Immature natural killer cell (primary cell): Measurements from ENCODE around the gene DPYSL3. TPM values are rescaled to one million over a fixed set of nuclear protein-coding genes. Genes with fewer than 3 reads are reported as not detected.
A peak's percentile ranks its signal among the peaks of the same experiment; 100 is the strongest.

Source experiments
- DNase-seq, 3 donors: peaks; one replicate each; pipeline ENCODE4 v3.0.0; 2022; ENCODE audit warnings: mixed read lengths in 1 of 3
- H3K27ac Mint-ChIP-seq, 6 donors: one replicate each; pipeline ENCODE4 v1.8.0; 2020; ENCODE audit warnings: mixed read lengths in 6 of 6, mild to moderate bottlenecking in 5 of 6, inconsistent platforms in 4 of 6, moderate library complexity in 3 of 6
- H3K27me3 Mint-ChIP-seq, 3 donors: one replicate each; pipeline ENCODE4 v1.8.0; 2020 to 2021; ENCODE audit warnings: low read depth in 3 of 3, mild to moderate bottlenecking in 3 of 3, mixed read lengths in 3 of 3, moderate library complexity in 3 of 3, inconsistent platforms in 1 of 3
- H3K36me3 Mint-ChIP-seq, 3 donors: one replicate each; pipeline ENCODE4 v1.8.0; 2020; ENCODE audit warnings: mixed read lengths in 3 of 3, inconsistent platforms in 2 of 3, mild to moderate bottlenecking in 2 of 3
- H3K4me1 Mint-ChIP-seq, 2 donors: one replicate each; pipeline ENCODE4 v1.8.0; 2020; ENCODE audit warnings: inconsistent platforms in 2 of 2, mild to moderate bottlenecking in 2 of 2, mixed read lengths in 2 of 2, moderate library complexity in 1 of 2
- H3K4me3 Mint-ChIP-seq, 5 donors: one replicate each; pipeline ENCODE4 v1.8.0; 2020; ENCODE audit warnings: mild to moderate bottlenecking in 5 of 5, mixed read lengths in 5 of 5, inconsistent platforms in 3 of 5, moderate library complexity in 3 of 5
- H3K9me3 Mint-ChIP-seq, 6 donors: one replicate each; pipeline ENCODE4 v1.8.0; 2020; ENCODE audit warnings: mild to moderate bottlenecking in 6 of 6, mixed read lengths in 6 of 6, inconsistent platforms in 4 of 6, moderate library complexity in 3 of 6
- polyA plus RNA-seq, 3 donors: library from polyadenylated mRNA; unstranded; fragments of 300-500 nt; fragmentation: Illumina TruSeq; gene quantifications; one replicate each; pipeline ENCODE4 v1.2.3, GENCODE V29; 2021

The DPYSL3 gene
- polyA plus RNA-seq, 3 donors from 2014 or later, result not detected

- H3K27ac Mint-ChIP-seq, result no peak overlapping the region
- no peak for DNase-seq
- H3K36me3 Mint-ChIP-seq, result no peaks in the 10 kb centered on the region
- peaks cover 0 to 6% (median 0%) of the 10 kb centered on the region in 6 donors for H3K9me3 Mint-ChIP-seq
- no peaks in the 10 kb centered on the region for H3K4me1 Mint-ChIP-seq
- peaks cover 0 to 7% (median 4%) of the 10 kb centered on the region in 3 donors for H3K27me3 Mint-ChIP-seq
- H3K4me3 Mint-ChIP-seq, result no peak overlapping the region
Measured at GRCh38 chr5:147532156-147532555, 22.3 kb upstream of the DPYSL3 start.

GRCh38 chr5:147530530-147531389 lies 20.9 kb upstream of the DPYSL3 start:
- Mint-ChIP-seq H3K36me3 (no peaks in the 10 kb centered on the region), H3K9me3 (peaks cover 0 to 8% (median 0%) of the 10 kb centered on the region in 6 donors), H3K4me3 (no peak overlapping the region), H3K27me3 (peaks cover 0 to 7% (median 4%) of the 10 kb centered on the region in 3 donors), H3K4me1 (no peaks in the 10 kb centered on the region), H3K27ac (no peak overlapping the region)
- DNase-seq, result no peak

GRCh38 chr5:147523069-147523468 lies 13.2 kb upstream of the DPYSL3 start:
- no peaks in the 10 kb centered on the region for H3K36me3 Mint-ChIP-seq
- no peaks in the 10 kb centered on the region for H3K4me1 Mint-ChIP-seq
- DNase-seq, result no peak
- peaks cover 0 to 2% (median 1%) of the 10 kb centered on the region in 3 donors for H3K27me3 Mint-ChIP-seq
- peaks cover 0 to 5% (median 0%) of the 10 kb centered on the region in 6 donors for H3K9me3 Mint-ChIP-seq
- no peak overlapping the region for H3K27ac Mint-ChIP-seq
- H3K4me3 Mint-ChIP-seq, result no peak overlapping the region

- DNase-seq, result no peak
- peaks cover 0 to 5% (median 0%) of the 10 kb centered on the region in 6 donors for H3K9me3 Mint-ChIP-seq
- H3K36me3 Mint-ChIP-seq, result no peaks in the 10 kb centered on the region
- no peaks in the 10 kb centered on the region for H3K4me1 Mint-ChIP-seq
- H3K4me3 Mint-ChIP-seq, result no peak overlapping the region
- peaks cover 0 to 2% (median 1%) of the 10 kb centered on the region in 3 donors for H3K27me3 Mint-ChIP-seq
- H3K27ac Mint-ChIP-seq, result no peak overlapping the region
Measured at GRCh38 chr5:147522435-147522834, 12.6 kb upstream of the DPYSL3 start.

- no peaks in the 10 kb centered on the region for H3K4me1 Mint-ChIP-seq
- H3K27ac Mint-ChIP-seq, result no peak overlapping the region
- no peaks in the 10 kb centered on the region for H3K36me3 Mint-ChIP-seq
- peaks cover 0 to 4% (median 2%) of the 10 kb centered on the region in 3 donors for H3K27me3 Mint-ChIP-seq
- H3K4me3 Mint-ChIP-seq, result no peak overlapping the region
- H3K9me3 Mint-ChIP-seq, result peaks cover 0 to 3% (median 0%) of the 10 kb centered on the region in 6 donors
- DNase-seq, result no peak
Measured at GRCh38 chr5:147520450-147520849, 10.6 kb upstream of the DPYSL3 start.

GRCh38 chr5:147519380-147519779 lies 9.5 kb upstream of the DPYSL3 start:
- no peaks in the 10 kb centered on the region for H3K36me3 Mint-ChIP-seq
- H3K4me3 Mint-ChIP-seq, result no peak overlapping the region
- no peak overlapping the region for H3K27ac Mint-ChIP-seq
- H3K27me3 Mint-ChIP-seq, result peaks cover 0 to 3% (median 2%) of the 10 kb centered on the region in 3 donors
- DNase-seq, result no peak
- no peaks in the 10 kb centered on the region for H3K4me1 Mint-ChIP-seq
- peaks cover 0 to 3% (median 0%) of the 10 kb centered on the region in 6 donors for H3K9me3 Mint-ChIP-seq

- Mint-ChIP-seq H3K36me3 (no peaks in the 10 kb centered on the region), H3K27me3 (peaks cover 0 to 4% (median 3%) of the 10 kb centered on the region in 3 donors), H3K27ac (no peak overlapping the region), H3K9me3 (peaks cover 0 to 3% (median 0%) of the 10 kb centered on the region in 6 donors), H3K4me1 (no peaks in the 10 kb centered on the region), H3K4me3 (no peak overlapping the region)
- DNase-seq, result no peak
Measured at GRCh38 chr5:147517383-147517782, 7.5 kb upstream of the DPYSL3 start.

- peaks cover 0 to 3% (median under 1%) of the 10 kb centered on the region in 3 donors for H3K36me3 Mint-ChIP-seq
- H3K9me3 Mint-ChIP-seq, result peaks cover 0 to under 1% (median 0%) of the 10 kb centered on the region in 6 donors
- H3K27me3 Mint-ChIP-seq, result peaks cover 5 to 14% (median 9%) of the 10 kb centered on the region in 3 donors
- H3K4me3 Mint-ChIP-seq, result no peak overlapping the region
- no peak overlapping the region for H3K27ac Mint-ChIP-seq
- no peak for DNase-seq
- peaks cover 0 to 2% of the 10 kb centered on the region in 2 donors for H3K4me1 Mint-ChIP-seq
Measured at GRCh38 chr5:147515269-147515668, 5.4 kb upstream of the DPYSL3 start.

- Mint-ChIP-seq H3K4me3 (no peak overlapping the region), H3K9me3 (peaks cover 0 to 2% (median 0%) of the 10 kb centered on the region in 6 donors), H3K36me3 (peaks cover 0 to 6% (median 3%) of the 10 kb centered on the region in 3 donors), H3K27me3 (peaks cover 10 to 22% (median 19%) of the 10 kb centered on the region in 3 donors), H3K4me1 (peaks cover 0 to 3% of the 10 kb centered on the region in 2 donors), H3K27ac (no peak overlapping the region)
- DNase-seq, result no peak
Measured at GRCh38 chr5:147512659-147513379, 3.0 kb upstream of the DPYSL3 start.

GRCh38 chr5:147510885-147511284 lies 1.0 kb upstream of the DPYSL3 start:
- no peak overlapping the region for H3K27ac Mint-ChIP-seq
- DNase-seq, result no peak
- peaks cover 0 to 3% of the 10 kb centered on the region in 2 donors for H3K4me1 Mint-ChIP-seq
- H3K9me3 Mint-ChIP-seq, result peaks cover 0 to 2% (median 0%) of the 10 kb centered on the region in 6 donors
- peaks cover 13 to 22% (median 17%) of the 10 kb centered on the region in 3 donors for H3K27me3 Mint-ChIP-seq
- peaks cover 0 to 6% (median 3%) of the 10 kb centered on the region in 3 donors for H3K36me3 Mint-ChIP-seq
- H3K4me3 Mint-ChIP-seq, result no peak overlapping the region

GRCh38 chr5:147509041-147509709 lies 693 bp downstream of the DPYSL3 start:
- no peak overlapping the region for H3K27ac Mint-ChIP-seq

GRCh38 chr5:147508711-147509040 lies 1.2 kb downstream of the DPYSL3 start:
- peaks cover 0 to 6% (median 3%) of the 10 kb centered on the region in 3 donors for H3K36me3 Mint-ChIP-seq
- peaks cover 0 to 3% of the 10 kb centered on the region in 2 donors for H3K4me1 Mint-ChIP-seq
- H3K9me3 Mint-ChIP-seq, result peaks cover 0 to 2% (median 0%) of the 10 kb centered on the region in 6 donors
- H3K27me3 Mint-ChIP-seq, result peaks cover 13 to 18% (median 17%) of the 10 kb centered on the region in 3 donors
- H3K27ac Mint-ChIP-seq, result no peak overlapping the region
- peak overlapping the region in 1 of 5 donors; percentile 47 for H3K4me3 Mint-ChIP-seq
- DNase-seq, result no peak

More at GRCh38 chr5:147509041-147509709, 693 bp downstream of the DPYSL3 start:
- no peak for DNase-seq
- Mint-ChIP-seq H3K4me1 (peaks cover 0 to 3% of the 10 kb centered on the region in 2 donors), H3K9me3 (peaks cover 0 to 2% (median 0%) of the 10 kb centered on the region in 6 donors), H3K27me3 (peaks cover 13 to 22% (median 17%) of the 10 kb centered on the region in 3 donors), H3K36me3 (peaks cover 0 to 6% (median 3%) of the 10 kb centered on the region in 3 donors), H3K4me3 (peak overlapping the region in 1 of 5 donors; percentile 47)

GRCh38 chr5:147507480-147508126 lies 2.3 kb downstream of the DPYSL3 start:
- peaks cover 0 to 6% (median 3%) of the 10 kb centered on the region in 3 donors for H3K36me3 Mint-ChIP-seq
- H3K27ac Mint-ChIP-seq, result no peak overlapping the region
- peaks cover 0 to 3% of the 10 kb centered on the region in 2 donors for H3K4me1 Mint-ChIP-seq
- H3K4me3 Mint-ChIP-seq, result no peak overlapping the region
- H3K27me3 Mint-ChIP-seq, result peaks cover 13 to 17% (median 17%) of the 10 kb centered on the region in 3 donors
- H3K9me3 Mint-ChIP-seq, result peaks cover 0 to 2% (median 0%) of the 10 kb centered on the region in 6 donors
- no peak for DNase-seq
